HEK293 (cell line): ENCODE data around the gene IFT43.

Experiments used
- BCL11B ChIP-seq: fragments of 450-650 bp; formaldehyde crosslinking; IDR thresholded peaks from 2 replicates; pipeline ENCODE4 v1.5.1; 2016; ENCODE audit warnings: low read depth, missing biosample characterization, missing genetic modification characterization
- FEZF1 ChIP-seq: fragments of 450-650 bp; formaldehyde crosslinking; IDR thresholded peaks from 2 replicates; pipeline ENCODE4 v1.5.1; 2016; ENCODE audit warnings: missing biosample characterization, missing genetic modification characterization
- GLI2 ChIP-seq: fragments of 450-650 bp; formaldehyde crosslinking; IDR thresholded peaks from 2 replicates; pipeline ENCODE4; 2017; ENCODE audit warnings: missing biosample characterization, missing genetic modification characterization, low read depth, borderline replicate concordance
- GLIS1 ChIP-seq: fragments of 450-650 bp; formaldehyde crosslinking; IDR thresholded peaks from 2 replicates; pipeline ENCODE4 v1.5.1; 2016; ENCODE audit warnings: missing biosample characterization, missing genetic modification characterization
- PRDM1 ChIP-seq: fragments of 450-650 bp; formaldehyde crosslinking; IDR thresholded peaks from 2 replicates; pipeline ENCODE4; 2016; ENCODE audit warnings: missing biosample characterization, missing genetic modification characterization
- PRDM10 ChIP-seq: fragments of 450-650 bp; formaldehyde crosslinking; IDR thresholded peaks from 2 replicates; pipeline ENCODE4 v1.5.1; 2016; ENCODE audit warnings: missing biosample characterization, missing genetic modification characterization
- ZBTB17 ChIP-seq: fragments of 450-650 bp; formaldehyde crosslinking; IDR thresholded peaks from 2 replicates; pipeline ENCODE4 v1.5.1; 2016; ENCODE audit warnings: missing biosample characterization, missing genetic modification characterization
- ZBTB26 ChIP-seq: fragments of 450-650 bp; formaldehyde crosslinking; optimal IDR thresholded peaks from 2 replicates; pipeline ENCODE3; 2016; ENCODE audit warnings: missing biosample characterization, mild to moderate bottlenecking, missing genetic modification characterization
- ZBTB44 ChIP-seq: fragments of 450-650 bp; IDR thresholded peaks from 2 replicates; pipeline ENCODE4 v1.5.1; 2018; ENCODE audit warnings: missing biosample characterization, mild to moderate bottlenecking, missing genetic modification characterization
- ZBTB8A ChIP-seq: fragments of 450-650 bp; formaldehyde crosslinking; IDR thresholded peaks from 2 replicates; pipeline ENCODE4 v1.5.1; 2016; ENCODE audit warnings: missing biosample characterization, missing genetic modification characterization
- ZNF280D ChIP-seq: fragments of 450-650 bp; formaldehyde crosslinking; IDR thresholded peaks from 2 replicates; pipeline ENCODE4 v1.5.1; 2016; ENCODE audit warnings: missing biosample characterization, missing genetic modification characterization
- ZNF366 ChIP-seq: fragments of 450-650 bp; formaldehyde crosslinking; conservative IDR thresholded peaks from 2 replicates; pipeline ENCODE4 v1.5.1; 2016; ENCODE audit warnings: missing biosample characterization, missing genetic modification characterization
- ZNF433 ChIP-seq: fragments of 450-650 bp; formaldehyde crosslinking; IDR thresholded peaks from 2 replicates; pipeline ENCODE4 v1.5.1; 2016; ENCODE audit warnings: missing biosample characterization, missing genetic modification characterization, low read depth
- ZNF560 ChIP-seq: fragments of 450-650 bp; formaldehyde crosslinking; IDR thresholded peaks from 2 replicates; pipeline ENCODE4 v1.5.1; 2017; ENCODE audit warnings: missing biosample characterization, missing genetic modification characterization, borderline replicate concordance
- ZNF596 ChIP-seq: fragments of 450-650 bp; IDR thresholded peaks from 2 replicates; pipeline ENCODE4 v1.5.0; 2018; ENCODE audit warnings: missing biosample characterization, mild to moderate bottlenecking, missing genetic modification characterization, moderate library complexity
- ZNF664 ChIP-seq: fragments of 450-650 bp; formaldehyde crosslinking; IDR thresholded peaks from 2 replicates; pipeline ENCODE4 v1.5.1; 2016; ENCODE audit warnings: missing biosample characterization, missing genetic modification characterization
- ZNF785 ChIP-seq: fragments of 450-650 bp; formaldehyde crosslinking; IDR thresholded peaks from 2 replicates; pipeline ENCODE4 v1.5.1; 2016; ENCODE audit warnings: missing biosample characterization, missing genetic modification characterization
- ZNF843 ChIP-seq: fragments of 450-650 bp; formaldehyde crosslinking; IDR thresholded peaks from 2 replicates; pipeline ENCODE4 v1.5.1; 2016; ENCODE audit warnings: missing biosample characterization, missing genetic modification characterization
- ZXDB ChIP-seq: fragments of 450-650 bp; formaldehyde crosslinking; IDR thresholded peaks from 2 replicates; pipeline ENCODE4 v1.5.1; 2016; ENCODE audit warnings: missing biosample characterization, missing genetic modification characterization
- TF ChIP-seq, protein P1 (sequence below): fragments of 450-650 bp; formaldehyde crosslinking; IDR thresholded peaks from 2 replicates; pipeline ENCODE4 v1.5.1; 2016; ENCODE audit warnings: missing biosample characterization, missing genetic modification characterization, borderline replicate concordance
- TF ChIP-seq, protein P2 (sequence below): fragments of 450-650 bp; formaldehyde crosslinking; IDR thresholded peaks from 2 replicates; pipeline ENCODE4 v1.5.1; 2017; ENCODE audit warnings: missing biosample characterization, missing genetic modification characterization

Gene IFT43

DNA sequence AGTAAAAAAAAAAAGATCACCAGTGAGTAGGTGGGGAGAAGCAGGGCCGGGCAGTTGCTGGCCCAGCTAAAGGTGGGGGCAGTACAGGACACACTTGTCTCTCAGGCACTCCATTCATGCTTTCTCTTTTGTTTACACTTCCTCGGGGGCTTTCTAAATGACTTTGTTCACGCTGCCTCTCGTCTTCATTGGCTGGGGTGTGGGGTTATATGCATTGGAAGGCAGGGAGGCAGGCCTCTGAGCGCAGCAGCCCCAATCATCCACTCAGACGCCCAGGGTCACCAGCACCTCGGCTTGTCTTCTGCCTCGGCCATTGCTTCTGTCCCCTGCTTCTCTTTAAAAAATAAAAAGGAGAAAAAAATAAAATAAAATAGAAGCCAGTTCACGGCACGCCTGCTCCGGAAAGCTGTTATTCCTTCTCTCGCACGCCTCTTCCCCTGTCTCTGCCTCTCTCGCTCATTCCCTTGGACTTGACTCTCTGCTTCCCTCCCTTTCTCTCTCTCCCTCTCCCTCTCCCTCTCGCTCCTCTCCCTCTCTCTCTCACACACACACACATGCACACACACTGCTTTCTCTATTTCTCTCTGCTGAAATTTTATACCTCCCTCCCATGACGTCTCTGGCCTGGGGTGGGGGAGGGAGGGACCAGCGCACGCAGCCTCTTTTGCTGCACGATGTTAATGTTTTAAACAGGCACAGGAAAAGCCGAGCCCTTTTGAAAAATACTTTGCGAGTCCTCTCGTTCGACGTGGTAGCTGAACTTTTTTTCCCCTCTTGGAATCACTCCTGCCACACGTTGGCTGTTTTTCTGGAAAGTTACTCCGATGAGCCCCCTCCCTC is 3.9 kb upstream of the IFT43 start, which contains the start of gene TGFB3 (continued):
- TF ChIP-seq, protein P1, sequence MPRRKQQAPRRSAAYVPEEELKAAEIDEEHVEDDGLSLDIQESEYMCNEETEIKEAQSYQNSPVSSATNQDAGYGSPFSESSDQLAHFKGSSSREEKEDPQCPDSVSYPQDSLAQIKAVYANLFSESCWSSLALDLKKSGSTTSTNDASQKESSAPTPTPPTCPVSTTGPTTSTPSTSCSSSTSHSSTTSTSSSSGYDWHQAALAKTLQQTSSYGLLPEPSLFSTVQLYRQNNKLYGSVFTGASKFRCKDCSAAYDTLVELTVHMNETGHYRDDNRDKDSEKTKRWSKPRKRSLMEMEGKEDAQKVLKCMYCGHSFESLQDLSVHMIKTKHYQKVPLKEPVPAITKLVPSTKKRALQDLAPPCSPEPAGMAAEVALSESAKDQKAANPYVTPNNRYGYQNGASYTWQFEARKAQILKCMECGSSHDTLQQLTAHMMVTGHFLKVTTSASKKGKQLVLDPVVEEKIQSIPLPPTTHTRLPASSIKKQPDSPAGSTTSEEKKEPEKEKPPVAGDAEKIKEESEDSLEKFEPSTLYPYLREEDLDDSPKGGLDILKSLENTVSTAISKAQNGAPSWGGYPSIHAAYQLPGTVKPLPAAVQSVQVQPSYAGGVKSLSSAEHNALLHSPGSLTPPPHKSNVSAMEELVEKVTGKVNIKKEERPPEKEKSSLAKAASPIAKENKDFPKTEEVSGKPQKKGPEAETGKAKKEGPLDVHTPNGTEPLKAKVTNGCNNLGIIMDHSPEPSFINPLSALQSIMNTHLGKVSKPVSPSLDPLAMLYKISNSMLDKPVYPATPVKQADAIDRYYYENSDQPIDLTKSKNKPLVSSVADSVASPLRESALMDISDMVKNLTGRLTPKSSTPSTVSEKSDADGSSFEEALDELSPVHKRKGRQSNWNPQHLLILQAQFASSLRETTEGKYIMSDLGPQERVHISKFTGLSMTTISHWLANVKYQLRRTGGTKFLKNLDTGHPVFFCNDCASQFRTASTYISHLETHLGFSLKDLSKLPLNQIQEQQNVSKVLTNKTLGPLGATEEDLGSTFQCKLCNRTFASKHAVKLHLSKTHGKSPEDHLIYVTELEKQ (tag by site-specific recombination) = peak; percentile 70; the same call in 1 of the 2 replicates
- TF ChIP-seq ZBTB26 (tag by site-specific recombination) = peak; percentile 41
- peak; percentile 95 for TF ChIP-seq ZNF366 (tag by site-specific recombination)
- no peak; the same call in 1 of the 2 replicates for TF ChIP-seq GLIS1
- TF ChIP-seq ZNF785 = 0 out of 2 replicates have a peak, but pooled peaks have one; percentile 54
- TF ChIP-seq ZNF560 (tag by site-specific recombination) = no peak
- TF ChIP-seq ZNF843 = peak; percentile 83; the same call in 1 of the 2 replicates
- no peak for TF ChIP-seq ZBTB44 (tag by site-specific recombination)
- TF ChIP-seq ZNF280D (tag by site-specific recombination) = peak; percentile 44; the same call in 1 of the 2 replicates
- TF ChIP-seq PRDM10 (tag by site-specific recombination) = peak; percentile 81
- TF ChIP-seq ZBTB8A (tag by site-specific recombination) = 0 out of 2 replicates have a peak, but pooled peaks have one; percentile 38
- peak; percentile 65; the same call in 1 of the 2 replicates for TF ChIP-seq FEZF1
- TF ChIP-seq, protein P2, sequence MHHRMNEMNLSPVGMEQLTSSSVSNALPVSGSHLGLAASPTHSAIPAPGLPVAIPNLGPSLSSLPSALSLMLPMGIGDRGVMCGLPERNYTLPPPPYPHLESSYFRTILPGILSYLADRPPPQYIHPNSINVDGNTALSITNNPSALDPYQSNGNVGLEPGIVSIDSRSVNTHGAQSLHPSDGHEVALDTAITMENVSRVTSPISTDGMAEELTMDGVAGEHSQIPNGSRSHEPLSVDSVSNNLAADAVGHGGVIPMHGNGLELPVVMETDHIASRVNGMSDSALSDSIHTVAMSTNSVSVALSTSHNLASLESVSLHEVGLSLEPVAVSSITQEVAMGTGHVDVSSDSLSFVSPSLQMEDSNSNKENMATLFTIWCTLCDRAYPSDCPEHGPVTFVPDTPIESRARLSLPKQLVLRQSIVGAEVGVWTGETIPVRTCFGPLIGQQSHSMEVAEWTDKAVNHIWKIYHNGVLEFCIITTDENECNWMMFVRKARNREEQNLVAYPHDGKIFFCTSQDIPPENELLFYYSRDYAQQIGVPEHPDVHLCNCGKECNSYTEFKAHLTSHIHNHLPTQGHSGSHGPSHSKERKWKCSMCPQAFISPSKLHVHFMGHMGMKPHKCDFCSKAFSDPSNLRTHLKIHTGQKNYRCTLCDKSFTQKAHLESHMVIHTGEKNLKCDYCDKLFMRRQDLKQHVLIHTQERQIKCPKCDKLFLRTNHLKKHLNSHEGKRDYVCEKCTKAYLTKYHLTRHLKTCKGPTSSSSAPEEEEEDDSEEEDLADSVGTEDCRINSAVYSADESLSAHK (tag by site-specific recombination) = peak; percentile 79; the same call in 1 of the 2 replicates
- TF ChIP-seq ZBTB17 = peak; percentile 93
- TF ChIP-seq GLI2 (tag by site-specific recombination) = no peak
- TF ChIP-seq ZXDB (tag by site-specific recombination) = peak; percentile 82
- TF ChIP-seq PRDM1 (tag by site-specific recombination) = peak; percentile 99
- no peak for TF ChIP-seq ZNF664 (tag by site-specific recombination)
- peak; percentile 80 for TF ChIP-seq ZNF596
- TF ChIP-seq ZNF433 = no peak
- 0 out of 2 replicates have a peak, but pooled peaks have one; percentile 28 for TF ChIP-seq BCL11B (tag by site-specific recombination)
